ENCODE results near the gene STK16. TPM values are rescaled to one million over a fixed set of nuclear protein-coding genes. Genes with fewer than 3 reads are reported as not detected.

STK16 gene
- total RNA-seq, 4 donors from 2014 or later = 4.1 to 55.6 (median 18.0) TPM

GRCh38 chr2:219296142-219296541 is 50.9 kb downstream of the STK16 start:
- Histone ChIP-seq H3K9me3 (no peaks in the 10 kb centered on the region), H3K36me3 (no peaks in the 10 kb centered on the region), H3K27me3 (no peaks in the 10 kb centered on the region), H3K4me3 (no peak overlapping the region), H3K27ac (no peak overlapping the region), H3K4me1 (no peaks in the 10 kb centered on the region)
- intact Hi-C loops (cut with DNase I; ENCODE audit: low total_unique reads) = loop anchor here (5.0 kb wide), 1 partner anchor 134 kb away; the partner anchor contains the start of gene NHEJ1
- DNase-seq = no peak
- TF ChIP-seq, protein P1, sequence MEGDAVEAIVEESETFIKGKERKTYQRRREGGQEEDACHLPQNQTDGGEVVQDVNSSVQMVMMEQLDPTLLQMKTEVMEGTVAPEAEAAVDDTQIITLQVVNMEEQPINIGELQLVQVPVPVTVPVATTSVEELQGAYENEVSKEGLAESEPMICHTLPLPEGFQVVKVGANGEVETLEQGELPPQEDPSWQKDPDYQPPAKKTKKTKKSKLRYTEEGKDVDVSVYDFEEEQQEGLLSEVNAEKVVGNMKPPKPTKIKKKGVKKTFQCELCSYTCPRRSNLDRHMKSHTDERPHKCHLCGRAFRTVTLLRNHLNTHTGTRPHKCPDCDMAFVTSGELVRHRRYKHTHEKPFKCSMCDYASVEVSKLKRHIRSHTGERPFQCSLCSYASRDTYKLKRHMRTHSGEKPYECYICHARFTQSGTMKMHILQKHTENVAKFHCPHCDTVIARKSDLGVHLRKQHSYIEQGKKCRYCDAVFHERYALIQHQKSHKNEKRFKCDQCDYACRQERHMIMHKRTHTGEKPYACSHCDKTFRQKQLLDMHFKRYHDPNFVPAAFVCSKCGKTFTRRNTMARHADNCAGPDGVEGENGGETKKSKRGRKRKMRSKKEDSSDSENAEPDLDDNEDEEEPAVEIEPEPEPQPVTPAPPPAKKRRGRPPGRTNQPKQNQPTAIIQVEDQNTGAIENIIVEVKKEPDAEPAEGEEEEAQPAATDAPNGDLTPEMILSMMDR (IDR thresholded peaks at IDR 0.05) = no peak
- no peak for TF ChIP-seq POLR2A (IDR thresholded peaks at IDR 0.05)

DNA sequence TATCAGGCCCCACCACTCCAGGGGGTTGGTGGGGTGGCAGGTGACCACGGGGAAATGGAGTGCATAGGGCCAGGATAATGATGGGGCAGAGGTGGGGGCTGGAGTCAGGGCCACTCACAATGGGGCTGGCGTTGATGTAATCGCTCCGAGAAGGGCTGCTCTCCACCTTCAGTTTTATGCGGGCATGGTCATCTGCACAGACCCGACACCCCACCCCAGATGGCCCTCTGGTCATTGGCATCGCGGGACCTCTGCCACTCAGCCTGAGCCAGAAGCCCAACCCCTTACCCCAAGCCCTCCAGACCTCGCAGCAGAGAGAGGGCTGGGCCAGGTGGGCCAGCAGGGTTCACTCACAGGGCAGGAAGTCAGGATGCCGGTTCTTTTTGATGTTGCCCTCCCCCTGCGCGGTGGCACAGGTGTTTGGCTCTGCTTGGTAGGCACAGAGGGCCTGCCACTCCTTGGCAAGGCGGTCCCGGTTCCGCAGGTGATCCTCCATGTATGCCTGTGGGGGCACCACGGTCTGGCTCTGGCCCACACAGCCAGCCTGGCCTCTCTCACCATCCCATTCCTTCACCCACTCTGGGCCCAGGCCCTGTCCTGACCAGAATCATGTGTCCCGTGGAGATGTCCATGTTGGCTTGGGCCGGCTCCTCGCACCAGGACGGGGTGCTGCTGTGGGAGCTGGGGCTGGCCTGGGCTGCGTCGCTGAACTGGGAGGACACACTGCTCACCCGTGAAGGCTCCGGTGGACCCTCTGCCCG is 51.5 kb downstream of the STK16 start:
- H3K27me3 ChIP-seq = no peaks in the 10 kb centered on the region
- no peaks in the 10 kb centered on the region for H3K4me1 ChIP-seq
- no peak overlapping the region for H3K27ac ChIP-seq
- H3K4me3 ChIP-seq = no peak overlapping the region
- no peaks in the 10 kb centered on the region for H3K36me3 ChIP-seq
- DNase-seq = no peak
- TF ChIP-seq, protein P1 (IDR thresholded peaks at IDR 0.05) = no peak
- TF ChIP-seq POLR2A (IDR thresholded peaks at IDR 0.05) = no peak
- intact Hi-C loops (cut with DNase I; ENCODE audit: low total_unique reads) = loop anchor here (5.0 kb wide), 1 partner anchor 135 kb away; the partner anchor contains the start of gene NHEJ1
- H3K9me3 ChIP-seq = no peaks in the 10 kb centered on the region

GRCh38 chr2:219297766-219298456 is 52.6 kb downstream of the STK16 start:
- TF ChIP-seq, protein P1 (IDR thresholded peaks at IDR 0.05) = no peak
- TF ChIP-seq POLR2A (IDR thresholded peaks at IDR 0.05) = no peak
- intact Hi-C loops (cut with DNase I; ENCODE audit: low total_unique reads) = loop anchor here (5.0 kb wide), 1 partner anchor 136 kb away; the partner anchor contains the start of gene NHEJ1
- H3K27me3 ChIP-seq = no peaks in the 10 kb centered on the region
- H3K36me3 ChIP-seq = no peaks in the 10 kb centered on the region
- H3K4me3 ChIP-seq = no peak overlapping the region
- DNase-seq = no peak
- no peak overlapping the region for H3K27ac ChIP-seq
- H3K9me3 ChIP-seq = no peaks in the 10 kb centered on the region
- no peaks in the 10 kb centered on the region for H3K4me1 ChIP-seq

- DNase-seq = peak; percentile 87 to 89
- H3K9me3 ChIP-seq = no peaks in the 10 kb centered on the region
- no peak overlapping the region for H3K4me3 ChIP-seq
- H3K4me1 ChIP-seq = no peaks in the 10 kb centered on the region
- no peaks in the 10 kb centered on the region for H3K27me3 ChIP-seq
- no peak for TF ChIP-seq POLR2A (IDR thresholded peaks at IDR 0.05)
- TF ChIP-seq, protein P1 (IDR thresholded peaks at IDR 0.05) = peak; percentile 95 to 98 (median 96)
- intact Hi-C loops (cut with DNase I; ENCODE audit: low total_unique reads) = loop anchor here (5.0 kb wide), 1 partner anchor 137 kb away; the partner anchor contains the start of gene NHEJ1
- H3K36me3 ChIP-seq = no peaks in the 10 kb centered on the region
- no peak overlapping the region for H3K27ac ChIP-seq
These were observed 53.6 kb downstream of the STK16 start for GRCh38 chr2:219298759-219299371.
